HepG2 (cell line): ENCODE data around the gene CHST12. TPM values are rescaled to one million over a fixed set of nuclear protein-coding genes. Genes with fewer than 3 reads are reported as not detected.
A peak's percentile ranks its signal among the peaks of the same experiment; 100 is the strongest.

Source experiments
- ARID4A ChIP-seq: sonication (generic); formaldehyde crosslinking; IDR thresholded peaks from 2 replicates; pipeline ENCODE4 v1.5.0; 2020; ENCODE audit warnings: mild to moderate bottlenecking, missing genetic modification reagents, borderline replicate concordance
- GLI4 ChIP-seq: sonication (generic); formaldehyde crosslinking; IDR thresholded peaks from 2 replicates; pipeline ENCODE4 v1.5.1; 2020; ENCODE audit warnings: missing genetic modification reagents, mild to moderate bottlenecking, moderate library complexity, borderline replicate concordance
- HNF1A ChIP-seq, 2 experiments: sonication (generic) in 1 of 2; formaldehyde crosslinking in 1 of 2; IDR thresholded peaks; 2 replicates each; pipeline versions ENCODE4 v1.4.0 to v1.6.1; 2016 to 2020; ENCODE audit warnings: borderline replicate concordance in 1 of 2, low read depth in 1 of 2, mild to moderate bottlenecking in 1 of 2, missing genetic modification reagents in 1 of 2
- MXI1 ChIP-seq: IDR thresholded peaks from 3 replicates; pipeline ENCODE4 v1.6.1; 2012; ENCODE audit warnings: low read depth, low read length, inconsistent platforms, borderline replicate concordance
- NAIF1 ChIP-seq: sonication (generic); formaldehyde crosslinking; IDR thresholded peaks from 2 replicates; pipeline ENCODE4 v1.5.0; 2020; ENCODE audit warnings: mild to moderate bottlenecking, missing genetic modification reagents, borderline replicate concordance
- PHF20 ChIP-seq: sonication (generic); formaldehyde crosslinking; IDR thresholded peaks from 2 replicates; pipeline ENCODE4 v1.5.0; 2020; ENCODE audit warnings: mild to moderate bottlenecking, missing genetic modification reagents
- PRPF4 ChIP-seq: fragments of 200-400 bp; formaldehyde crosslinking; IDR thresholded peaks from 2 replicates; pipeline ENCODE4 v1.6.1; 2016; ENCODE audit warnings: low read length, low read depth; ENCODE audit not compliant: poor library complexity, severe bottlenecking
- SP1 ChIP-seq, 2 experiments: fragments of 450-650 bp in 1 of 2; sonication (generic) in 1 of 2; formaldehyde crosslinking in 1 of 2; IDR thresholded peaks; 2 replicates each; pipeline versions ENCODE4 v1.4.0 to v1.6.1; 2016 to 2020; ENCODE audit warnings: missing genetic modification reagents in 1 of 2
- TBX3 ChIP-seq: fragments of 450-650 bp; IDR thresholded peaks from 2 replicates; pipeline ENCODE4 v1.6.1; 2017; ENCODE audit warnings: antibody characterized with exemption, mild to moderate bottlenecking, inconsistent platforms, borderline replicate concordance
- ZFP36L1 ChIP-seq: sonication (generic); formaldehyde crosslinking; IDR thresholded peaks from 2 replicates; pipeline ENCODE4 v1.8.0; 2022; ENCODE audit warnings: mild to moderate bottlenecking, missing genetic modification reagents, moderate library complexity
- ZFP91 ChIP-seq: sonication (generic); formaldehyde crosslinking; IDR thresholded peaks from 2 replicates; pipeline ENCODE4 v1.9.0; 2022; ENCODE audit warnings: missing genetic modification reagents, mild to moderate bottlenecking, borderline replicate concordance
- ZNF274 ChIP-seq: sonication (generic); formaldehyde crosslinking; IDR thresholded peaks from 2 replicates; pipeline ENCODE4 v1.5.1; 2020; ENCODE audit warnings: mild to moderate bottlenecking, missing genetic modification reagents
- ZNF788 ChIP-seq: sonication (generic); formaldehyde crosslinking; IDR thresholded peaks from 2 replicates; pipeline ENCODE4 v1.5.0; 2020; ENCODE audit warnings: mild to moderate bottlenecking, missing genetic modification reagents, borderline replicate concordance
- polyA plus RNA-seq, 8 experiments: library from polyadenylated mRNA; depleted of rRNA in 3 of 8; stranded (reverse) in 7 of 8; unstranded in 1 of 8; fragments of >200 nt; fragmentation: Illumina TruSeq in 4 of 8; extraction: Trizol in 4 of 8; gene quantifications; 2 replicates each; pipeline versions ENCODE4 v1.2.1 to v1.2.3, GENCODE V29; 2011 to 2016; ENCODE audit warnings: low read depth in 4 of 8, missing spikeins in 1 of 8, mixed read lengths in 1 of 8; ENCODE audit not compliant: insufficient read depth in 1 of 8
- total RNA-seq, 5 experiments: library from RNA; depleted of rRNA; stranded (reverse); fragments of >200 nt; fragmentation: Illumina TruSeq; extraction: Trizol; gene quantifications; 2 replicates each; pipeline ENCODE4 v1.2.3, GENCODE V29; 2016; ENCODE audit warnings: low read depth in 1 of 5
- TF ChIP-seq, protein P1 (sequence below): sonication (generic); formaldehyde crosslinking; IDR thresholded peaks from 2 replicates; pipeline ENCODE4 v1.4.0; 2020; ENCODE audit warnings: missing genetic modification reagents, borderline replicate concordance

The CHST12 gene
- total and polyA plus RNA-seq, 2 of the 13 experiments (the other 11 are each of a cell fraction or from before 2014, with no cell fraction given): 6.4 to 15.8 TPM

- TF ChIP-seq, protein P1, sequence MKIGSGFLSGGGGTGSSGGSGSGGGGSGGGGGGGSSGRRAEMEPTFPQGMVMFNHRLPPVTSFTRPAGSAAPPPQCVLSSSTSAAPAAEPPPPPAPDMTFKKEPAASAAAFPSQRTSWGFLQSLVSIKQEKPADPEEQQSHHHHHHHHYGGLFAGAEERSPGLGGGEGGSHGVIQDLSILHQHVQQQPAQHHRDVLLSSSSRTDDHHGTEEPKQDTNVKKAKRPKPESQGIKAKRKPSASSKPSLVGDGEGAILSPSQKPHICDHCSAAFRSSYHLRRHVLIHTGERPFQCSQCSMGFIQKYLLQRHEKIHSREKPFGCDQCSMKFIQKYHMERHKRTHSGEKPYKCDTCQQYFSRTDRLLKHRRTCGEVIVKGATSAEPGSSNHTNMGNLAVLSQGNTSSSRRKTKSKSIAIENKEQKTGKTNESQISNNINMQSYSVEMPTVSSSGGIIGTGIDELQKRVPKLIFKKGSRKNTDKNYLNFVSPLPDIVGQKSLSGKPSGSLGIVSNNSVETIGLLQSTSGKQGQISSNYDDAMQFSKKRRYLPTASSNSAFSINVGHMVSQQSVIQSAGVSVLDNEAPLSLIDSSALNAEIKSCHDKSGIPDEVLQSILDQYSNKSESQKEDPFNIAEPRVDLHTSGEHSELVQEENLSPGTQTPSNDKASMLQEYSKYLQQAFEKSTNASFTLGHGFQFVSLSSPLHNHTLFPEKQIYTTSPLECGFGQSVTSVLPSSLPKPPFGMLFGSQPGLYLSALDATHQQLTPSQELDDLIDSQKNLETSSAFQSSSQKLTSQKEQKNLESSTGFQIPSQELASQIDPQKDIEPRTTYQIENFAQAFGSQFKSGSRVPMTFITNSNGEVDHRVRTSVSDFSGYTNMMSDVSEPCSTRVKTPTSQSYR (CRISPR knock-in tag): peak; percentile 96
- TF ChIP-seq MXI1 (0 out of 3 replicates have a peak, but pooled peaks have one; percentile 11), ZNF274 (peak; percentile 42; the same call in 1 of the 2 replicates), ARID4A (CRISPR knock-in tag) (peak; percentile 9; the same call in 1 of the 2 replicates), PHF20 (0 out of 2 replicates have a peak, but pooled peaks have one; percentile 9), GLI4 (0 out of 2 replicates have a peak, but pooled peaks have one; percentile 42), HNF1A (IDR thresholded peaks at IDR 0.05; ENCODE audit: low read depth) (no peak), HNF1A (CRISPR knock-in tag; IDR thresholded peaks at IDR 0.05; ENCODE audit: borderline replicate concordance) (0 out of 2 replicates have a peak, but pooled peaks have one; percentile 21), ZFP91 (CRISPR knock-in tag) (peak; percentile 56), PRPF4 (peak; percentile 21), ZNF788 (peak; percentile 59; the same call in 1 of the 2 replicates), ZFP36L1 (CRISPR knock-in tag) (no peak), TBX3 (no peak), SP1 (IDR thresholded peaks at IDR 0.05) (no peak), SP1 (CRISPR knock-in tag; IDR thresholded peaks at IDR 0.05) (peak; percentile 18; the same call in 1 of the 2 replicates), NAIF1 (no peak)
Observed at GRCh38 chr7:2452074-2452507, 48.7 kb downstream of the CHST12 start (continued).
